ENCODE results near the gene LMO2.
"Not testable (repeated sequence)": the region's sequence is repeated elsewhere in the genome, so short reads cannot be mapped to it uniquely, and the experiment has no call there.

LMO2 gene

DNA sequence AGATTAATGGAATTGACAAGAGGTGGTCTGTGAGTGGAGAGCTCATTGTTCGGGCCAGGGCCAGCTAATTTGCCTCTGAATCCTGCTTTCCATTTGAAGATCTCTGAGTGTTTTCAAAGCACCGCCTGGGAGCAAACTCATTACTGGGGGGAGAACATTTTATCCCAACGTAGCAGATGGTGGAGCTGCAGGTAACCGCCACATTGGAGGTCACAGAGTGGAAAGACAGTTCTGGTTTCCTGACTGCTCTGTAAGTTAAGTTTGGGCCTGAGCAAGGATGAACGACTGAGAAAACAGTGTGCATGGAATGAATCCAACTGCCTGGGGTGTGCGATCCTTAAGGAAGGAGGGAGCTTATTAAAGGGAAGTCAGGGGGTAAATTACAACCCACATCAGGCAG is 30.5 kb downstream of the LMO2 start:
- DNase-seq (ENCODE audit: low read depth): no peak

GRCh38 chr11:33860926-33861325 is 30.9 kb downstream of the LMO2 start:
- DNase-seq (ENCODE audit: low read depth): no peak

- no peak for DNase-seq (ENCODE audit: low read depth)
Measured at GRCh38 chr11:33859306-33859705, 32.6 kb downstream of the LMO2 start.

DNA sequence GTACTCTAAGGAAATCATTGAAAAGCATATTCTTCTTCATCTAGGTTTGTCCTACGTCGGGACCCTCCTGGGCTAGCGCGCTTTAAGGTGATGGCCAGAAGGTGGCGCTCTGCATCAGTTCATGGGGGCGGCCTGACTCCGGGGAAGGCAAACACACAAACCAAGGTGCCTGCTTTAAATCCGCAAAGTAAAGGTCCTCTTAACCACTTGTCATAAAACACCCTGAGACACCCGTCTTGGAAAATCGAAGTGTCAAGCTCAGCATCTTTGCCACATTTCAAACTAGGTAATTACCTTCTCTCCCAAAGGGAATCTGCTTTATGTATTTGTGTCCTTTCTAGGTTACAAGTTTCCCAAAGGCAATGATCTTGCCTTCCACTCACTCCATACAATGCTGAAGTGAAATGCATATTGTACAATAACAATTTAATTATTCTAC is 33.9 kb downstream of the LMO2 start:
- DNase-seq (ENCODE audit: low read depth): peak; percentile 28

- DNase-seq (ENCODE audit: low read depth): no peak
Measured at GRCh38 chr11:33855500-33855899, 36.4 kb downstream of the LMO2 start.

DNA sequence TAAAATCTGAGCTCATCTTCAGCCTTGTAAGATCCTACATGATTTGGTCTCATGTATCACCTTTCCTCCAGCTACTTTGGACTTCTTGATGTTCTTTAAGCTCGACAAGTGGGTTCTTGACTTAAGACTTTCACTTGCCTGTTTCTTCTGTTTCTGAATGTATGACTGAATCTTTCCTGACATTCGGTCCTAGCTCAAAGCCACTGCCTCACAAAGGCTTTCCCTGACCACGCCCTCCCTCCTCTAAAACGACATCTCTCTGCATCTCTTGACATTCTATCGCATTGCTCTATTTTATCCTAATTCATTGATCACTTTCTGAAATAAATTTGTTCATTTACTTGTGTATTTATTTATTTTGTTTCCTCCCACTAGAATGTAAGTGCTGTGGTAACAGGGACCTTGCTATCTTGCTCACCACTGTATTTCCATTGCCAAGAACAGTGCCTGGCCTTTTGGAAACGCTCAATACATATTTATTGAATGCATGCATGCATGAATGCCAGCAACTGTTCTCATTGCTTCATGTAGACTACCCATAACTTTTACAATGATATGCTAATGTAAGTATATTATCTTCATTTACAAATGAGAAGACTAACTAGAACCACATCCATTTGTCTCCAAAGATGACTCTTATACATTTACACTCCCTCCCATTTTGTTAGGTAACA is 43.0 kb downstream of the LMO2 start:
- DNase-seq (ENCODE audit: low read depth): no peak

- DNase-seq (ENCODE audit: low read depth): no peak
Measured at GRCh38 chr11:33847251-33847650, 44.6 kb downstream of the LMO2 start.

DNA sequence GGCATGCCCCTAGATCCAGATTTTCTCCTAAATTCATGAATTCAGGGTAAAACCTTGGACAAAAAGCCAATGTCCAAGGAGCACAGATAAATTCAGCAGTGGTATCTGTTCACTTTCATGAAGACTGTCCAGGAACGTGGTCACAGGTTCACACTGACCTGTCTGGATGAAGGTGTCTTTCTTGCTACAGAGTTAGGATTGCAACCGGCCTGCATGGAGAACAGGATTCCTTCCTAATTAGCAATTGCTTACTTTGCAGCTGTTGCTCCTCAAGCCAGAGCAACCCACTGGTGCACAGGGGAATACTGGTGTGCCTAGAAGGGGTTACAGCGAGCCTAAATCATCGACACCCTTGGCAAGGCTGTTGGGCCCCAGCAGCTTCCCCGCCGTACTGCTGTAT is 47.6 kb downstream of the LMO2 start:
- no peak for DNase-seq (ENCODE audit: low read depth)

- DNase-seq (ENCODE audit: low read depth): no peak
Measured at GRCh38 chr11:33843018-33843417, 48.9 kb downstream of the LMO2 start.

- DNase-seq (ENCODE audit: low read depth): no peak
Measured at GRCh38 chr11:33842236-33842915, 49.5 kb downstream of the LMO2 start.

DNA sequence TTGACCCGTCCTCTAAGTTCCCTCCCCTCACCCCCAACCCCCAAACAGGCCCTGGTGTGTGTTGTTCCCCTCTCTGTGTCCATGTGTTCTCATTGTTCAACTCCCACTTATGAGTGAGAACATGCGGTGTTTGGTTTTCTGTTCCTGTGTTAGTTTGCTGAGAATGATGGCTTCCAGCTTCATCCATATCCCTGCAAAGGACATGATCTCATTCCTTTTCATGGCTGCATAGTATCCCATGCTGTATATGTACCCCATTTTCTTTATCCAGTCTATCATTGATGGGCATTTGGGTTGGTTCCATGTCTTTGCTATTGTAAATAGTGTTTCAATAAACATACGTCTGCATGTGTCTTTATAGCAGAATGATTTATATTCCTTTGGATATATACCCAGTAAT is 53.6 kb downstream of the LMO2 start:
- not testable (repeated sequence) for DNase-seq (ENCODE audit: low read depth)

- DNase-seq (ENCODE audit: low read depth): not testable (repeated sequence)
Measured at GRCh38 chr11:33837334-33837733, 54.5 kb downstream of the LMO2 start.

- DNase-seq (ENCODE audit: low read depth): peak; percentile 80
Measured at GRCh38 chr11:33835143-33835878, 56.6 kb downstream of the LMO2 start.

GRCh38 chr11:33832676-33833075 is 59.2 kb downstream of the LMO2 start:
- no peak for DNase-seq (ENCODE audit: low read depth)

DNA sequence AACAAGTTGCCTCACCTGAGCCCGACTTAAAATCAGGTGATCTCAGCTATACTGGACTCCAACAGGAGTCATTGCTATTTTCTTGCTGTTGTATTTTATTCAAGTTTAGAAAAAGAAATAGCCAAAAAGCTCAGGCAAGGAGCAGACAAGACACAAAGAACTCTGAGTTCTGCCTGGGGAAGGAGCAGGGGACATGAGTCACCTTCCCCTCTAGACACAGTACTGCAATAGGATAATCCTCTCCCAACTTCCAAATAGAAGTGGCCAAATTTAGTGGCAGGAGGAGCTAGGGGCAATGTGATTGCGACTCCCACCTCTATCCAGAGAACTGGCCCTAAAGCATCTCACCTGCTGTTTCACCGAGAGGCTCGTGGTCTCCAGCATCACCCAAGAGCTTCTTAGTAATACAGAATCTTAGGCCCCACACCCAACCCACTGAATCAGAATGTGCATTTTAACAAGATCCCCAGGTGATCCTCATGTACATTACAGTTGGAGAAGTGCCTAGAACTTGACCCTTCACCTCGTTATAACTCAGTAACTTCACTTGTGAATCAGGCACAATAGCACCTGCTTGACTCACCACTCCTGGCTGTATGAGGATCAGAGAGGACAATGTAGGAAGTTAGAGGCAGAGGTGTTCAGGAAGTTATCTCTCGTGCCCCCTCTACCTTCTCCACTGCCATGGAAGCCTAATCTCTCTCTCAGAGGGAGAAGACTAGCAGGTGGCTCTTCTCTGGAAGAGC is 60.8 kb downstream of the LMO2 start:
- DNase-seq (ENCODE audit: low read depth): no peak

GRCh38 chr11:33829430-33830141 is 62.3 kb downstream of the LMO2 start:
- DNase-seq (ENCODE audit: low read depth): peak; percentile 51

DNA sequence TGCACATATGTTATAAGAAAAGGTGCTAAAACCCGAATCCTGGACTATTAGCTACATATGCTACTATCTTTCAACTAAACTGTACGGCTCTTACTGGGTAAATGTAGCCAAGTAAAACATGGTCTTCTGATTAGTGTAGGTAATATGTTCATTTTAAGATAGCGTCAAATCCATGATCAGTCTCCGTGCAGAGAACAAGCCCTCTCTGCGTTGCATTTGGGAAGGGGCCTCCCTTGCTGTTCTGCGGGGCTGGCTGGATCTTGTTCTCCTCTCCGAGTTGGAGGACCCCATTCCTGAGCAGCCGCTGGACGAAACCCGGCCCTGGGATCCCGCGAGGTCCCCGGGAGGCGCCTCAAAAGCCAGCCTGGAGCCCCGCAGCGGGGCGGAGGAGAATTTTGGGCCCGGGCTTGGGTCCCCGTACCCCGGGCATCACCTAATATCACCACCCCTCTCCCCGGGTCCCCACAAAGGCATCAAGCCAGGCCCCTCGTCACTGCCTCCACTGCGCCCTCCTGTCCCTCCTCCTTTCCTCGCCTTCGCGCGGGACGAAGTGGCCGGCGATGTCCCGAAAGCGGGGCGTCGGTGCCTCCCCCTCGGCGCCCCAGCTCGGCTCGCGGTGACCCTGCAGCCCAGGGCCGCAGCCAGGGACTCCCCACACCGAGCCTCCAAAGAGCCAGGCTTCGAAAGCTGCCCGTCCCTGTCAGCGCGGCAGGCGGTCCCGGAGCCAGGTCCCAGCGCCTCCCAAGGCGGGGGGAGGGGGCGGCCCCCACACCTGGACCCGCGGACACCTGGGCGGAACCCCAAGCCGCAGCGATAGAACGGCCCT is 63.1 kb downstream of the LMO2 start:
- DNase-seq (ENCODE audit: low read depth): no peak

- no peak for DNase-seq (ENCODE audit: low read depth)
Measured at GRCh38 chr11:33827206-33827605, 64.7 kb downstream of the LMO2 start.

DNA sequence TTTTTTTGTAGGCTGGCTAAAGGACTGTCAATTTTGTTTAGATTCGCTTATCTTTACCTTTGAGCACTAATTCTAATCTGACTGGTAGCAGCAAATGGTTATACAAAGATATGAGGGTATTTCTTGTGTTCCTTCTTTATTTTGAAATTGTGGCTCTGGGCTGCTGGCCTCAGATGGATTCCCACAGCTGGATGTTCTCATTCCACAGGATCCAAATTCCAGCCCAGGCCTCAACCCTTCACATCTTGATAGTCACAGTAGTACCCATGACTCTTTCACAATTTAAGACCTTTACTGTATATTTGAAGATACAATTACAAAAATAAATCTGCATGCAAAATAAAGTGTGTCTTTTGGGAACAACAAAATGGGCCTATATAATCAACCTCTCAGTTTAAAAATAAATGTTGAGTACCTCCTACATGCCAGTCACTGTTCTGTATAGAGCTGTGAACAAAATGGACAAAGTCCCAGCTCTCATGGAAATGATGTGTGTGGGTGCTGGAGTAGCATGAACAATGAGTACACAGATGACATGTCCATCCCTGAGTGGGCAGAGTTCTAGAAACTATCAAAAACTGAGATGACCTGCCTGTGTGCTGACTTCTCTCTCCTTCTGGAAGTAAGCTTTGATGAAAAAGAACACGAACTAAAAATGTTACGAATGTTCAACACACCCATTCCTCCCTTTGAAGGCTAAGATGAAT is 65.9 kb downstream of the LMO2 start:
- no peak for DNase-seq (ENCODE audit: low read depth)

GRCh38 chr11:33822981-33823380 is 68.9 kb downstream of the LMO2 start:
- not testable (repeated sequence) for DNase-seq (ENCODE audit: low read depth)
